HepG2 (cell line): Measurements from ENCODE around the gene NPHP4. TPM values are rescaled to one million over a fixed set of nuclear protein-coding genes. Genes with fewer than 3 reads are reported as not detected.

ENCODE experiments used
- ATAC-seq: fragments of 200-7000 bp; cut with Tn5 transposase; 3 replicates; pipeline ENCODE4 v1.9.1; 2020; ENCODE audit warnings: mild to moderate bottlenecking, moderate library complexity
- BruUV-seq: library from RNA; stranded (reverse); fragments of 400-500 nt; replicated peaks from 2 replicates; lab custom pipeline; 2021; lab: Mats Ljungman, UMichigan
- CTCF ChIA-PET: fragments of 300-600 bp; formaldehyde crosslinking; extraction: SDS; loops from one replicate; lab custom pipeline; 2021; ENCODE audit warnings: low total read pairs, inconsistent platforms, low intra/inter-chr PET ratio; lab: Yijun Ruan, JAX
- POLR2A ChIA-PET: fragments of 350-600 bp; sonication (Branson Sonifier 250); formaldehyde crosslinking; loops from one replicate; lab custom pipeline; 2020; ENCODE audit warnings: antibody characterized with exemption, inconsistent platforms; lab: Yijun Ruan, JAX
- DNase-seq: peaks from one replicate; pipeline ENCODE4 v3.0.0-alpha.2; 2015; ENCODE audit warnings: low spot score
- FAIRE-seq: peaks from 3 replicates; lab custom pipeline; 2011; peaks lifted over from hg19 to GRCh38; lab: Jason Lieb, UNC
- H2AFZ ChIP-seq: one replicate; pipeline ENCODE4 v1.6.1; 2011; ENCODE audit warnings: low read length, inconsistent platforms
- H3K27ac ChIP-seq: fragments of 300-600 bp; 3 replicates; pipeline ENCODE4 v1.8.0; 2011; ENCODE audit warnings: mixed run types, mild to moderate bottlenecking, mixed read lengths, low read length, inconsistent platforms; ENCODE audit not compliant: insufficient read depth; ENCODE audit errors: extremely low read length
- H3K27me3 ChIP-seq, 2 experiments: fragments of 200-600 bp in 1 of 2; 2 replicates in 1 of 2; 3 replicates in 1 of 2; pipeline versions ENCODE4 v1.6.0 to v1.8.0; 2011; ENCODE audit warnings: low read length in 2 of 2, mild to moderate bottlenecking in 2 of 2, moderate library complexity in 2 of 2, inconsistent platforms in 1 of 2; ENCODE audit not compliant: insufficient read depth in 2 of 2, control insufficient read depth in 1 of 2
- H3K36me3 ChIP-seq, 2 experiments: fragments of 200-600 bp in 1 of 2; replicated peaks in 1 of 2; 2 replicates in 1 of 2; 3 replicates in 1 of 2; pipeline versions ENCODE4 v1.5.1 to v1.8.0; 2011; ENCODE audit warnings: low read length in 2 of 2, inconsistent platforms in 1 of 2; ENCODE audit not compliant: insufficient read depth in 2 of 2, control insufficient read depth in 1 of 2
- H3K4me1 ChIP-seq: 2 replicates; pipeline ENCODE4 v1.5.1; 2012; ENCODE audit warnings: low read length, inconsistent platforms; ENCODE audit not compliant: insufficient read depth
- H3K4me2 ChIP-seq: 2 replicates; pipeline ENCODE4 v1.6.0; 2011; ENCODE audit warnings: low read depth, low read length, inconsistent platforms
- H3K4me3 ChIP-seq, 3 experiments: fragments of 200-600 bp in 1 of 3; sonication (generic), shearing (Covaris generic) in 1 of 3; replicated peaks in 1 of 3; 2 replicates each; pipeline ENCODE4 v1.5.1; 2011 to 2016; ENCODE audit warnings: low read length in 3 of 3, inconsistent platforms in 2 of 3, low read depth in 2 of 3, mild to moderate bottlenecking in 2 of 3, control low read depth in 1 of 3, mixed read lengths in 1 of 3; ENCODE audit not compliant: insufficient read depth in 1 of 3
- H3K79me2 ChIP-seq: one replicate; pipeline ENCODE4 v1.6.1; 2011; ENCODE audit warnings: low read length, inconsistent platforms; ENCODE audit not compliant: insufficient read depth
- H3K9ac ChIP-seq: 2 replicates; pipeline ENCODE4 v1.6.0; 2011; ENCODE audit warnings: mild to moderate bottlenecking, low read depth, low read length, inconsistent platforms; ENCODE audit not compliant: insufficient read depth
- H3K9me3 ChIP-seq: 2 replicates; pipeline ENCODE4 v1.5.1; 2012; ENCODE audit warnings: mild to moderate bottlenecking, low read length
- H4K20me1 ChIP-seq: 2 replicates; pipeline ENCODE4 v1.6.0; 2011; ENCODE audit warnings: inconsistent platforms, mild to moderate bottlenecking, low read length, moderate library complexity; ENCODE audit not compliant: insufficient read depth
- MXD1 ChIP-seq: sonication (generic); formaldehyde crosslinking; IDR thresholded peaks from 2 replicates; pipeline ENCODE4 v1.4.0; 2020; ENCODE audit warnings: mild to moderate bottlenecking, missing genetic modification reagents
- NFKB2 ChIP-seq: sonication (generic); formaldehyde crosslinking; IDR thresholded peaks from 2 replicates; pipeline ENCODE4 v1.4.0; 2020; ENCODE audit warnings: missing genetic modification reagents, borderline replicate concordance
- SALL1 ChIP-seq: sonication (generic); formaldehyde crosslinking; IDR thresholded peaks from 2 replicates; pipeline ENCODE4 v1.8.0; 2022; ENCODE audit warnings: mild to moderate bottlenecking, missing genetic modification reagents
- U2AF2 ChIP-seq: fragments of 200-400 bp; formaldehyde crosslinking; IDR thresholded peaks from 2 replicates; pipeline ENCODE4 v1.6.1; 2017; ENCODE audit warnings: low read depth, mild to moderate bottlenecking, low read length
- ZNF687 ChIP-seq: sonication (generic); formaldehyde crosslinking; IDR thresholded peaks from 2 replicates; pipeline ENCODE4 v1.5.1; 2020; ENCODE audit warnings: mild to moderate bottlenecking, missing genetic modification reagents, moderate library complexity
- WGBS: methylation state at CpG from one replicate; pipeline ENCODE4 v1.1.6; 2017; ENCODE audit warnings: low lambda C conversion rate; 5-methylcytosine and 5-hydroxymethylcytosine counted together
- in situ Hi-C: cut with HindIII; loops from 2 replicates; pipeline ENCODE4 v1.10.0; 2017; ENCODE audit warnings: low pct_unique_long_range_greater_than_20kb; ENCODE audit not compliant: extremely low pct_ligation_motif_present
- intact Hi-C: fragments of 100-400 bp; cut with micrococcal nuclease; formaldehyde crosslinking; loops from one replicate; pipeline ENCODE4 v1.10.0; 2022; ENCODE audit not compliant: unreplicated experiment
- polyA plus RNA-seq, 8 experiments: library from polyadenylated mRNA; depleted of rRNA in 3 of 8; stranded (reverse) in 7 of 8; unstranded in 1 of 8; fragments of >200 nt; fragmentation: Illumina TruSeq in 4 of 8; extraction: Trizol in 4 of 8; gene quantifications; 2 replicates each; pipeline versions ENCODE4 v1.2.1 to v1.2.3, GENCODE V29; 2011 to 2016; ENCODE audit warnings: low read depth in 4 of 8, missing spikeins in 1 of 8, mixed read lengths in 1 of 8; ENCODE audit not compliant: insufficient read depth in 1 of 8
- total RNA-seq, 5 experiments: library from RNA; depleted of rRNA; stranded (reverse); fragments of >200 nt; fragmentation: Illumina TruSeq; extraction: Trizol; gene quantifications; 2 replicates each; pipeline ENCODE4 v1.2.3, GENCODE V29; 2016; ENCODE audit warnings: low read depth in 1 of 5

The NPHP4 gene
- total and polyA plus RNA-seq, 2 of the 13 experiments (the other 11 are each of a cell fraction or from before 2014, with no cell fraction given) = 4.4 to 6.8 TPM

GRCh38 chr1:6034750-6035096 is 42.5 kb upstream of the NPHP4 start:
- Histone ChIP-seq H3K27ac (no peak overlapping the region), H3K4me3 (no peak overlapping the region; a peak in 1 of 6 replicates), H4K20me1 (no peaks in the 10 kb centered on the region), H2AFZ (no peak overlapping the region), H3K79me2 (no peaks in the 10 kb centered on the region), H3K4me2 (peak overlapping the region; percentile 53), H3K9me3 (no peaks in the 10 kb centered on the region), H3K9ac (no peak overlapping the region), H3K36me3 (no peaks in the 10 kb centered on the region), H3K4me1 (peaks cover 16% of the 10 kb centered on the region), H3K27me3 (no peaks in the 10 kb centered on the region)
- FAIRE-seq (no peak), ATAC-seq (no peak; the same call in 2 of the 3 replicates), DNase-seq (no peak)
- no TSS peak for BruUV-seq
- TF ChIP-seq MXD1 (CRISPR knock-in tag) (0 out of 2 replicates have a peak, but pooled peaks have one; percentile 11), U2AF2 (no peak), NFKB2 (CRISPR knock-in tag) (0 out of 2 replicates have a peak, but pooled peaks have one; percentile 8), ZNF687 (CRISPR knock-in tag) (peak; percentile 31; the same call in 1 of the 2 replicates), SALL1 (CRISPR knock-in tag) (0 out of 2 replicates have a peak, but pooled peaks have one; percentile 3)
- WGBS = 65% methylated on average over 10 of the region's 10 CpGs
- ChIA-PET CTCF (no interaction called here), POLR2A (interaction anchor here (1.1 to 1.4 kb wide), 2 partner anchors 9 to 32 kb away, joined by 3 to 8 read pairs; no protein-coding TSS in a partner anchor)
- intact Hi-C loops = no loop called here
- in situ Hi-C loops = no loop called here
